Islet precursor cell (in vitro differentiated cells): ENCODE measurements around the gene MRPS10.
"Not testable (repeated sequence)": the region's sequence is repeated elsewhere in the genome, so short reads cannot be mapped to it uniquely, and the experiment has no call there.

Source experiments
- DNase-seq: peaks from one replicate; pipeline ENCODE4 v3.0.0-alpha.2; 2018

MRPS10 gene

GRCh38 chr6:42203183-42203582, 14.5 kb downstream of the MRPS10 start:
- no peak for DNase-seq

GRCh38 chr6:42202131-42202915, 15.3 kb downstream of the MRPS10 start:
- not testable (repeated sequence) for DNase-seq

- no peak for DNase-seq
Measured at GRCh38 chr6:42201382-42201781, 16.3 kb downstream of the MRPS10 start.

GRCh38 chr6:42200035-42200434, 17.6 kb downstream of the MRPS10 start:
- no peak for DNase-seq

- DNase-seq = no peak
Measured at GRCh38 chr6:42199106-42199981, 18.3 kb downstream of the MRPS10 start.

- DNase-seq = no peak
Measured at GRCh38 chr6:42197555-42198362, 19.9 kb downstream of the MRPS10 start.

- DNase-seq = no peak
Measured at GRCh38 chr6:42195415-42195814, 22.2 kb downstream of the MRPS10 start.

GRCh38 chr6:42194056-42194455, 23.6 kb downstream of the MRPS10 start:
- DNase-seq = no peak

- DNase-seq = peak; percentile 64
Measured at GRCh38 chr6:42193491-42193894, 24.2 kb downstream of the MRPS10 start.

GRCh38 chr6:42192385-42192784, 25.3 kb downstream of the MRPS10 start:
- DNase-seq = not testable (repeated sequence)

- DNase-seq = no peak
Measured at GRCh38 chr6:42190554-42191183, 27.0 kb downstream of the MRPS10 start.

- DNase-seq = no peak
Measured at GRCh38 chr6:42188406-42188805, 29.3 kb downstream of the MRPS10 start.

GRCh38 chr6:42185597-42185996, 32.1 kb downstream of the MRPS10 start:
- DNase-seq = no peak

- no peak for DNase-seq
Measured at GRCh38 chr6:42184475-42184874, 33.2 kb downstream of the MRPS10 start.

GRCh38 chr6:42182101-42182500, 35.6 kb downstream of the MRPS10 start:
- DNase-seq = no peak

- DNase-seq = no peak
Measured at GRCh38 chr6:42179945-42180313, 37.7 kb downstream of the MRPS10 start.

- DNase-seq = peak; percentile 73
Measured at GRCh38 chr6:42179261-42179944, 38.3 kb downstream of the MRPS10 start.

GRCh38 chr6:42177514-42178364, 39.9 kb downstream of the MRPS10 start:
- DNase-seq = peak; percentile 75

- no peak for DNase-seq
Measured at GRCh38 chr6:42176981-42177380, 40.7 kb downstream of the MRPS10 start.

GRCh38 chr6:42175860-42176259, 41.8 kb downstream of the MRPS10 start:
- no peak for DNase-seq

- no peak for DNase-seq
Measured at GRCh38 chr6:42173101-42173500, 44.6 kb downstream of the MRPS10 start, which contains the start of gene GUCA1A. GUCA1A (plus strand) TSS chr6:42173364; CDS start chr6:42173614, 250 bp downstream.
